Activated T-cell treated with anti-CD3 and anti-CD28 coated beads for 24 hours (primary cell): Measurements from ENCODE around the gene LRIT1.
"Not testable (repeated sequence)": the region's sequence is repeated elsewhere in the genome, so short reads cannot be mapped to it uniquely, and the experiment has no call there.

Experiments
- DNase-seq: peaks from one replicate; pipeline ENCODE4 v3.0.0-alpha.2; 2020; ENCODE audit warnings: low read depth

The LRIT1 gene

GRCh38 chr10:84241185-84241790 lies at the start of gene LRIT1:
LRIT1 (minus strand) TSS chr10:84241546; CDS start chr10:84241439, 107 bp downstream.
- DNase-seq = no peak

DNA sequence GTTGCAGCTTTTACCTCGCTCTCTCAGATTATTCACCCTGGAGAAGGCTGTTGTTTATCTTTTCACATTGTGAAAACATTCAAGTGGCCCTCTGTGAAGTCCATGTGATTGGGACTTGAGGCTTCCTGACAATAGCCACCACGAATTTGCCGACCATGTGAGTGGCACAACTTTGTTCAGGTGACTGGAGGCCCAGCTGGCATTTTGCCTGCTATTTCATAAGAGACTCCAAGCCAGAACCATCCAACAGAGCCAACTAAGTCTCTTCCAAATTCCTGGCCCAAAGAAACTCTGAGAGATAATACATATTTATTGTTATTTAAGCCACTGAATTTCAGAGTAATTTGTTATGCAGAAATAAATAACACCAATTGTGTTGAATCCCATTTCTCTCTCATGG lies 48.9 kb upstream of the LRIT1 start:
- DNase-seq = no peak

DNA sequence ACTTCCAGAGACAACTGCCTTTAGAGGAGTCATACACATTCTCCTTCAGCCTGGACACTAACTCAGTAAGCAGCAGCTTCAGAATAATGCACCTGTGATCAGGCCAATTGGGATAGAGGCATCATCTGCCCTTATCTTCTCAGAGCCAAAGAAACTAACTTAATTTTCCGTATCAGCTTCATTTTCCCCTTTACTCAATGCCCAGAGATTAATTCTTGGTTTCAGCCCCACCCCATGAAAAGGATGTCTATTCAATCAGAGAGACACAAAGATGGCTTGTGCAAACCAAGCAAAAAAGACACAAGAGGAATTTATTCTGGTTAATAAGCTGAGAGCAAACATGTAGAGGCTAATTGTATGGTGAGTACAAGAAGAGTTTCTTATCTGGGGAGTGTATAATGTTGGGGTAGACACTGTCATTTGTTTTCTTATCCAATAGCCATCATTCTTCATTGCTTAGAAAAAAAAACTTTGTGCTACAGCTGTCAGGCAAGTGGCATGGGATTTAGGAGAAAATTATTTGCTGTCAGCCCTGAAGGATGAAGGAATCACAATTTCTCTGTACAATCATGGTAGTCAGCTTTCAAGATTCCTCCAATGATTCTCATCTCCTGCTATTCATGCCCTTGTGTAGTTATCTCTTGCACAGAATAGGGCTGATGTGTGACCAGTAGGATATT lies 48.3 kb upstream of the LRIT1 start:
- DNase-seq = no peak

DNA sequence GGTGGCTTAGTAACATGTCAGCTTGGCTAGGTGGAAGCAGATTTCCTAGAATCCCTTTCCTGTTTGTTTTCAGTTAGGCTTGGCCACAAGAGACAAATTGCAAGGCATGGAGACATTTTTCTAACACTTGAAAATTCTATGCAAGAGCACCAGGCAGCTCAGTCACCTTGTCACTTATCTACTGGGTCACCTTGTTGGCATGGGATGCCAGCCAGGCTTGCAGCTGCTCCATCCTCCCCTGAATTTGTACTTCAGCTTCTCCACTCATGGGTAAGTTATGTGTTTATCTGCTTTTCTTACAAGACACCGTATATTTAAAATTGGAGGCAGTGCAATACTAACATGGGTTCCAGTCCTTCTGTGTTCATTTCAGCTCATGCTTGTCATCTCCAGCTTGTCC lies 46.8 kb upstream of the LRIT1 start:
- no peak for DNase-seq

DNA sequence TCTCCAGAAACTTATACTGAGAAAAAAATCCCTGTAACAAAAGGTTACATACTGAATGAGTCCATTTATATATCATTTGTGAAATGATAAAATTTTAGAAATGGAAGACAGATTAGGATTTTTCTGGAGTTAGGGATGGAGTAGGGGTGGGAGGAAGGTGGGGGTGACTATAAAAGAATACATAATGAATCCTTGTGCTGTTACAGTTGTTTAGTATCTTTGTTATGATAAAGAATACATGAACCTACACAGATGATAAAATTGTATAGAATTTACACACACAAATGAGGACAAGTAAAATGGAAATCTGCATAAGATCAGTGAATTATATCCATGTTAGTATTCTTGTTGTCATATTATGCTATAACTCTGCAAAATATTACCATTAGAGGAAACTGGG lies 45.3 kb upstream of the LRIT1 start:
- DNase-seq = no peak

DNA sequence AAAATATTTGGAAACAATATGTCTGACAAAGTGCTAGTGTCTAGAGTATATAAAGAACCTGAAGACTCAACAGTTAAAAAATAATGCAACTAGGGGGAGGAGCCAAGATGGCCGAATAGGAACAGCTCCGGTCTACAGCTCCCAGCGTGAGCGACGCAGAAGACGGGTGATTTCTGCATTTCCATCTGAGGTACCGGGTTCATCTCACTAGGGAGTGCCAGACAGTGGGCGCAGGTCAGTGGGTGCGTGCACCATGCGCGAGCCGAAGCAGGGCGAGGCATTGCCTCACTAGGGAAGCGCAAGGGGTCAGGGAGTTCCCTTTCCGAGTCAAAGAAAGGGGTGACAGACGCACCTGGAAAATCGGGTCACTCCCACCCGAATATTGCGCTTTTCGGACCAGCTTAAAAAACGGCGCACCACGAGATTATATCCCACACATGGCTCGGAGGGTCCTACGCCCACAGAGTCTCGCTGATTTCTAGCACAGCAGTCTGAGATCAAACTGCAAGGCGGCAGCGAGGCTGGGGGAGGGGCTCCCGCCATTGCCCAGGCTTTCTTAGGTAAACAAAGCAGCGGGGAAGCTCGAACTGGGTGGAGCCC lies 38.6 kb upstream of the LRIT1 start:
- DNase-seq = not testable (repeated sequence)

GRCh38 chr10:84270708-84271107 lies 29.4 kb upstream of the LRIT1 start:
- no peak for DNase-seq

- no peak for DNase-seq
These were observed 28.4 kb upstream of the LRIT1 start for GRCh38 chr10:84269773-84270172.

- no peak for DNase-seq
These were observed 27.8 kb upstream of the LRIT1 start for GRCh38 chr10:84269162-84269561.

- DNase-seq = peak; percentile 61
These were observed 26.3 kb upstream of the LRIT1 start for GRCh38 chr10:84267503-84268126.

DNA sequence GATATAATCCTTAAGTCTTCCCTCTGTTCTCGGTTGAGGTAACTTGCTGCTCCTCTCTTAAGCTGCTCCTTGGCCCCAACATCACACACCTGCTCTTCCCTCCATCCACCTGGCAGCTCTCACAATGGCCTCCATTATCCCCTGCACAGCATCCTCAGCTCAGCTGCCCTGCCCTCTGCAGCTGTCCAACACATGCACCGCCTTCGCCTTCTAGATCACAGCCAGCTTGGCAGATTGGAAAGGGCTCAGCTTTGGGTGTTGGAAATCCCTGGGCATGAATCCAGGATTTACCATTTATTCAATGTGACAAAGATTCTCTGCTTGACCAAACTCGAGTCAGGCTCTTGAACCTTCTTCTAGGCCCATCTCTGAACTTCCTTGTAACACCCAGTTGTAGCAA lies 24.1 kb upstream of the LRIT1 start:
- no peak for DNase-seq

DNA sequence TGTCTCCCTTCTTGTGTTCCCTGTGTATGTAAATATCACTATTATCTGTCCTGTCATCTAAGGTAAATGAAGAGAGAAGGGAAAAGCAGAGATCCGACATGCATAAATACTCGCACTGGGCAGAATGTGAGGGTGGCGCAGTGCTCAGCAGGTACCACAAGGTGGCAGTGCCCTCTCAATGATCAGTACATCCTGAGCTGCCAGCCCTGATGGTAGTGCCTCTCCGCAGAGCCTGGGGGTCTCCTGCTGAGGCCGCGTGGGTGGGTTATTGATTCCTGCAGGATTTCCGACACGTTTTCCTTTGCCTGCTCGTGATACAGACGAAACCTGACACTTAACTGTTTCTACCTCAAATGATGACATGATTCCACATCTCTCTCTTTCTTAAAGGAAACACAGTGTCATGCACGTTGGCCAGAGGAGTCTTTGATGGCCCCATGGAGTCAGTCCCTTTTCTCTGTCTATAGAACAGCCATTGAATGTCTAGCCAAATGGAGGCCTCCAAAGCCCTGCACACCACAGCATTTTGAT lies 23.3 kb upstream of the LRIT1 start:
- peak; percentile 63 for DNase-seq

DNA sequence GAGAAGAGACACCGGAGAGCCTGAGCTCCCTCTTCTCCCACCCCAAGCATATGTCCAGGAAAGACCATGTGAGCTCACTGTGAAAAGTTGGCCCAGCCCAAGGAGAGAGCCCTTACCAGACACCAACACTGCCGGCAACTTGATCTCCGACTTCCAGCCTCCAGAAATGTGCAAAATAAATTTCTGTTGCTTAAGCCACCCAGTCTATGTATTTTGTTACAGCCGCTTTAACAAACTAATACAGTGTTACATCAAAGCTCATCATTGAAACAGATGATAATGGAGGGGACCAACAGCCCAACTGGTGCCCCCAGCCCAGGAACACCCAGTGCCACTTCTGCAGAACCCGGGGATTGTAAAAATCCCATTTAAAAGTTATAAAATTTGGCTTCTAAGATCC lies 22.4 kb upstream of the LRIT1 start:
- DNase-seq = no peak

DNA sequence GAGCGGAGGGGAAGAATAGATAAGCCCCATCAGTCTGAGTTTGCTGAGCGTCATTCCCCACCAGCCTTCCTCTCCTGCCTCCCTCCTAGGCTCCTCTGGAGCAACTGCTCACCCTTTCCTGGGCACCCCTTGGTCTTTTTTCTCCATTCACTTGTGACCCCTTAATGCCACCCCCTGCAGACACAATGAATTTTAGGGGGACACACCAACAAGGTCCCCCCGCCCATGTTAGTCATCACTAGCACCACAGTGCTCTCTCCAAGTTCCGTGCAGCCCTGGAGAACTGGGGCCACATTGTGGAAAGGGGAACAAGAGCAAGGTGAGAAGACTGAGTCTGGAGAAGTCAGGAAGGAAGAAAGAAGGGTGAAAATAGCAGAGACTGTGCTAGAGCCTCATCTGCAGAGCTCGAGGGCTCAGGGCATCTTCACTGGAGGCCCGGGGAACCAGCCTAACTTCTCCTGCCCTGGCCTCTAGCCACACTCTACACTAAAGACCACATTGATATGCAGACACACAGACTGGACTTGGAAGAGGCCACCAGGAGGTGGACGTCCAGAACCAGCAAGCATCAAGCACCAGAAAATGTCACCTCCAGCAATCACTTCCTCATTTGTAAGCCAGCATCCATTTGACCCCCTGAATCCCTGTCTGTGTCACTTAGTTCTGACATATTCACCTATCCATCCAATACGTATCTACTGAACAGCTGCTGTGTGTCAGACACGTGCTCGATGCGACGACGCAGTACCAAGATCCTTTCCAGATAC lies 21.0 kb upstream of the LRIT1 start:
- no peak for DNase-seq

DNA sequence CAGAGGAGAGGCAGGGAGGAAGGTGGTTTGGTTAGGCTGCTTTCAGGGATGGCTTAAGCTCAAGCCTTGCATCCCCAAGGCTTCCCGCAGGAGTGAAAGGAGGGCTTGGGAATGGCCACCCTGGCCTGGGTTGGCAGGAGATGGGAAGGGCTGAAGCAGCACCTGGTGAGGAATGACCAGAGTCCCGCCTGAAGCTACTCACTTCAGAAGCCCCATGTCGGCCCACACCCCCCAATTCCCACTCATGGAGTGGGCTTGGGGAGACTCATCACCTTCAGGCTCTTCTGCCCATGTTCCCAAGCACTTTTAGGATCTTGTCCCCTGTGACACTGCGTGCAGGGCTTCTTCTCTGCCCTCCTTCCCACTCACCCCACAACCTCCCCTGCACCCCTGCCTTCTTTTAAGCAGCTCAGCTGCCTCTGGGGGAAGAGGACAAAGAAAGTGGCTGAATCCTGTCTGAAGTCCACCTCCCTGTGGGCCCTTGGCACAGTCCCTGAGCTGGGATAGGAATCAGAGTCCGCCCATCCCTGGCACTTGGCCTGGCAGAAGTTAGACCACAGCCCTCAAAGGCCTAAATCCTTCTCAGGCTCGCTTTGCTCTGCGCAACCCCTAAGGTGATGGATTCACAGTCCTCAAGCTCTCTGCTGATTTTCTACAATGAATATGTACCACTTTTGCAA lies 20.0 kb upstream of the LRIT1 start:
- no peak for DNase-seq

- DNase-seq = no peak
These were observed 16.8 kb upstream of the LRIT1 start for GRCh38 chr10:84258034-84258695.

- no peak for DNase-seq
These were observed 16.1 kb upstream of the LRIT1 start for GRCh38 chr10:84257343-84258020.

DNA sequence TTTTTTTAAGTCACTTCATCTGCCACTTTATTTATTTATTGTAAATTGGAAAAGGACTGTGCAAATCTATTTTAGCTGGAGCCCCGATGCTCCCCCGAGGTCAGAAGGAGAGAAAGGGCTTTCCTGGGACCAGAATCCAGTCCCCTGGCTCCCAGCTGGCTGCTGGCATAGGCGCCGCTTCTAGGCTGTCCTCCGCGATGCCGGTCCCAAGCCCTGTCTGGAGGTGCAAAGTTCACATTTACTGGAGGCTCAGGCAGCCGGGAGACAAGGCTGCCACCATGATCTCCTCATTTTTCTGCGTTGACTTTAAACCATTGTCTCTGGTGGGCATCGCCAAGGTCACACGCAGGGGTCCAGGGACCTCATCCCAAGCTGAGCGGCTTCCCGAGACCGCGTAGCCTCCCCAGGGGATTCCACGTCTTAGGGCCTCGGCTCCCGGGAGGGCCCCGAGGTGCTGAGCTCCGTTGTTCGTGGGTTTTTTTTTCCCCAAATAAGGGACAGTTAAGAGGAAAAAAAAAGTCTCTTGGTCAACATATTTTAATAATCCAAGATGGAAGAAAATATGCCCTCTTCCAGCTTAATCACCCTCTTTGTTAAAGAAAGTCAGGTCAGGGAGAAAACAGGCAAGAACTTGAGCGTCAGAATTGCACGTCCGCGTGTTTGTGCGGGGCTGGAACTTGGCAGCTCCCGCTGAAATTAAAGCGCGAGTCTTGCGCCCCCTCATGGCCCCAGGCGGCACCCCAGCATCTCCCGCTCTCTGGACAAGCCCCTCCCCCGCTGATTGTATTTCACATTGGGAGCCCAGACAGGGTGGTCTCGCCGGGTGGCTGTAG lies 15.4 kb upstream of the LRIT1 start:
- peak; percentile 20 for DNase-seq
